NCI-H2227 (cell line): Measurements from ENCODE around the gene TIMP1.

Source experiments
- DNase-seq: peaks from one replicate; lab custom pipeline; 2025; ENCODE audit not compliant: unreplicated experiment; lab: John Stamatoyannopoulos, UW

Gene TIMP1

DNA sequence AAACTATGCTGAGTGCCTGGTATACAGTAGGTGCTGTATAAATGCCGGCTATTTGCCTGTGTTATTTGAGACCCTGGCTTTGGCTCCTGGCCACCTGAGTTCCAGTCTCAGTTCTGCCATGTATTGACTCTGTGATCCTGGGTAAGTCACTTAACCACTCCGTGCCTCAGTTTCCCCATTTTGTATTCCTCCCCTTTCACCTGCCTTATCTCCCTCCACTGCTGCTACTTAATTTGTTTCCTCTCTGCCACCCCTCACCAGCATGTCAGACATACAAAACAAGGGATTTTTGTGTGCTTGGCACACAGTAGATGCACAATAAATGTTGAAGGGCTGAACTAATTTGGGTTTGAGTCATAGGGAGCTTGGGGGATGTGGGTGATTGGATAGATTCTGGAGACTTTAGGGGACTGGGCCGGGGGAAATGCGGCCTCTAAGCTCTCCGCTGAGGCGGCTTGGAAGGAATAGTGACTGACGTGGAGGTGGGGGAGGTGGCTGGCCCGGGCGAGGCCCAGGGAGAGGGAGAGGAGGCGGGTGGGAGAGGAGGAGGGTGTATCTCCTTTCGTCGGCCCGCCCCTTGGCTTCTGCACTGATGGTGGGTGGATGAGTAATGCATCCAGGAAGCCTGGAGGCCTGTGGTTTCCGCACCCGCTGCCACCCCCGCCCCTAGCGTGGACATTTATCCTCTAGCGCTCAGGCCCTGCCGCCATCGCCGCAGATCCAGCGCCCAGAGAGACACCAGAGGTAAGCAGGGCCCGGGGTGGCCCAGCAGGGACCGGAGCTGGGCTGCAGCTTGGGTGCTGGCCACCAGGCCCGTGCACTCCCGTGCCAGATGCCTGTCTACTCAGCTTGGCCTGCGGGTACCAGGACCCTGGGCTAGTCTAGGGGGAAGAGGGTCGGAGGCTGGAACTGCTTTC is at the start of gene TIMP1:
TSS of gene TIMP1 (plus strand) at position 706 of the 917 bp plus-strand sequence. CDS start 980 bp downstream, outside the sequence.
- peak; percentile 95 for DNase-seq

DNA sequence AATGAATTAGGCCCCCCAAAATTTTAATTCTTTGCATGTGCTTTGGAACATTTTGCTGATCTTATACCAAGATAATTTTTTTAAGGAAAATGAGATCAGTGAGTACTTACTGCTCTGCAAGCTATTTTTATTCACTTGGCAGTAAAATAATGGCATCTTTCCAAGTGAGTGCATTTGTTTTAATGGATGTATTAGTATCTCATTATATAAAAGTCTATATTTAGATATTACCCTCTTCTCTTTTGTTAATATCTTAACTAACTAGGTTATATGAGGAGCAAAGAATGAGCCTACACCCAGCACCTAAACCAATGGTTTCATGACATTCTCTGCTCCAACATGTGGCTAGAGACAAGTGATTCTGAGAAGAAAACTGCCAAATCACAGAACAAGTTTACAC is 42.4 kb upstream of the TIMP1 start:
- DNase-seq, result no peak

DNA sequence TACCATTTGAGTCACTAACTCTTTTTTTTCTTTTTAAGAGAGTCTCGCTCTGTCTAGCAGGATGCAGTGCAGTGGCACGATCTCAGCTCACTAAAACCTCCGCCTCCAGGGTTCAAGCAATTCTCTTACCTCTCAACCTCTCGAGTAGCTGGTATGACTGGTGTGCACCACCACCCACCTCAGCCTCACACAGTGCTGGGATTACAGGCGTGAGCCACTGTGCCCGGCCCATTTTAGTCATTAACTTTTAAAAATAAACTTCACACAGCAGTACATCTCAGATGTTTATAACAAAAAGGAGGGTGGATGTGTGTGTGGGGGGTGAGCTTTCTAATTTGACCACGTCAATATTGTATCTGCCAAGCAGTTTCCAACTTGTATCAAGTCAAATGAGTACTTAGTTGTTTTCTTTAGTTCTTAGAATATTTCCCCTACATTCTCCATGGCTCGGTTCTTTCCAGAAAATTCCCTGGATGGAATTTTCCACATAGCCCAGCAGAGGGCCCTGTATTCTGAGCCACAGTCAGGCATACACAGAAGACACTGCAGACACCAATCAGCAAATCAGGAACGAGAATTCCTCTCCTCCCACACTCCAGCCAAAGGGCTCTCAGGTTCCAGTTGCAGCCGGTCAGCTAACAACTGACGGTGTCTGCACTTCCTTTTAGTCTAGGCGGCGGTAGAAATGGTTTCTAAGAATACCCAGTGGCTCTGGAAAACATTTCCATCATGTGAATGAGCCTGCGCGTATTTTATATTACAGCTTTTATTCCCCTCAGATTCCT is 41.3 kb upstream of the TIMP1 start:
- DNase-seq, result peak; percentile 95

DNA sequence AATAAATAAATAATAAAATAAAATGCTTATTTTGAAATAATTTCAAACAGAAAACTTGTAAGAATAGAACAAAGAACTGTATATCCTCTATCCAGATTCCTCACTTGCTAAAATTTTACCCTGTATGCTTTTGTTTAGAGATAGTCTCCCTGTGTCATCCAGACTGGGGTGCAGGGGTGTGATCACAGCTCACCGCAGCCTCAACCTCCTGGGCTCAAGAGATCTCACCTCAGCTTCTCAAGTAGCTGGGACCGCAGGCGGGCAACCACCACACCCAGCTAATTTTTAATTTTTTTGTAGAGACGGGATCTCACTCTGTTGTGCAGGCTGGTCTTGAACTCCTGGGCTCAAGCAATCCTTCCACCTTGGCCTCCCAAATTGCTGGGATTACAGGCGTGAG is 38.7 kb upstream of the TIMP1 start:
- no peak for DNase-seq

DNA sequence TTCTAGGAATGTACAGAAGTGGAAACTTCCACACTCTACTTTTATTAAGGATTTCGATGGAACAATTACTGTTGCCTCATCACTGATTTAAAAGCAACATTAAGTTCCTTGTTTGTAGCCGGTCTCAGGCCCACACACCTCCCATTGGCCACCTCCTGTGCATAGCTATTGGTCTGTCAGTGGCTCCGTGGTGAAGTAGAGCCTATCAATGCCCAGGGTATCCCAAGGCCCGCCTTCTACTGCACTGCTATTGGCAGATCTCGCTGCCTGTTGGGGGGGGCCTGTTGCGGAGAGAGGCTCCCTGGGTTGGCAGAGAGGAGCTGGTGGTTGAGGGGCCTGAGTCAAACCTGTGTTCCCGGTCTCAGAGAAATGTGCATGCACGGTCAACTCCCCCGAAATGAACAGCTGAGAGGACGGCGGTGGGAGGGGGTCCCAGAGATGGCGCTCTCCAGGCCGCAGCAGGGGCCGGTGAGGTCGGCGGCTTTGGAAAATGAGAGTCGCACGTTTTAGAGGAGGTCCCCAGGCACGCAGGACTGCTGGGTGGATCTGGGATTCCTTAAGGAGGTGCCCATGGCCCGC is 26.1 kb upstream of the TIMP1 start:
- peak; percentile 96 for DNase-seq

DNA sequence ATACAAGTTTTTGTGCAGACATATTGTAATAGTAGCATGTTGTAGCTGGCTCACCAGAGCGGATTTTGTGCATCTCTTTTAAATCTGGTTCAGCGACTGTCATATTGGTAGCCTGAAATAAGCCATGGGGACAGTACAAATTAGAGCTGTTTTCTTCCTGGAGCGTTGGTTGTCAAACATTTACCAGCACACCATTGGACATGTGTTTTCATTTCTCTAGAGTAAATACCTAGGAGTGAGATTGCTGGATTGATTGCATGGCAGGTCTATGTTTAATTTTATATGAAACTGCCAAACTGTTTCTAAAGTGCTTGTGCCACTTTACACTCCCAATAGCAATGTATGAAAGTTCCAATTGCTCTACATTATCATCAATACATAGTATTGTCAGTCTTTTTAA is 23.8 kb upstream of the TIMP1 start:
- DNase-seq, result no peak

DNA sequence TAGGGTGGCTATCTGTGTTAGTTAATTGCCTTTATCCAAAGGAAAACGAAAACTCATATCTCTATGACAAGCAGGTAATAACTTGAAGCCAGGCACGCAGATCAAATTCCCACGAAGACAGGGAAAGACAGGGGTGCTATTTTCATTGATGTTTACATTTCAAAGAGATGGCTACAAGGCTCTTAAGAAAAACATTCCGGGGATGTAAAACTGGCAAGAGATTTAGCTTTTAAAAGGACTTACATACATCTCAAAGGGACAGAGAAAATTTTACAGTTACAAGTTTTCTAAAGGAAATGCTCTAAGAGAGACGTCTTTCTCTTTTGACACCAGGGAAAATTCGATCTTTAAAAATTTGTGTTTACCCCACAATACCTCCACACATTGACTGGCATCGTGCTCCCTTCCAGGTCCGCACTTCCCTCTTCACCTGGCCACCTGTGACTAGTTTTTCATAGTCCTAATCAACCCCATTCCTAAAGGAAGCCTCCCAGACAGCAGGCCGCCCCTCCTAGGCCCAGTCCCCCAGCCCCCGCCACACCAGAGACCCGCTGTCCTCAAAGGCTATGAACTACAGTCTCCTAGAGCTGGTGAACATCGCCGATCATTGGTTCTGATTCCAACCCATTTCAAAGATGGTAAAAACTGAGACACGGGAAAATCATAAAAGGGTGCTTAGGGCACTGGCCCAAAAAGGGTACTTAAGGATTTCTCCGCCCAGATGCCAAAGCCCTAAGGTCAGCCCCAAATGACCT is 21.9 kb upstream of the TIMP1 start:
- no peak for DNase-seq

DNA sequence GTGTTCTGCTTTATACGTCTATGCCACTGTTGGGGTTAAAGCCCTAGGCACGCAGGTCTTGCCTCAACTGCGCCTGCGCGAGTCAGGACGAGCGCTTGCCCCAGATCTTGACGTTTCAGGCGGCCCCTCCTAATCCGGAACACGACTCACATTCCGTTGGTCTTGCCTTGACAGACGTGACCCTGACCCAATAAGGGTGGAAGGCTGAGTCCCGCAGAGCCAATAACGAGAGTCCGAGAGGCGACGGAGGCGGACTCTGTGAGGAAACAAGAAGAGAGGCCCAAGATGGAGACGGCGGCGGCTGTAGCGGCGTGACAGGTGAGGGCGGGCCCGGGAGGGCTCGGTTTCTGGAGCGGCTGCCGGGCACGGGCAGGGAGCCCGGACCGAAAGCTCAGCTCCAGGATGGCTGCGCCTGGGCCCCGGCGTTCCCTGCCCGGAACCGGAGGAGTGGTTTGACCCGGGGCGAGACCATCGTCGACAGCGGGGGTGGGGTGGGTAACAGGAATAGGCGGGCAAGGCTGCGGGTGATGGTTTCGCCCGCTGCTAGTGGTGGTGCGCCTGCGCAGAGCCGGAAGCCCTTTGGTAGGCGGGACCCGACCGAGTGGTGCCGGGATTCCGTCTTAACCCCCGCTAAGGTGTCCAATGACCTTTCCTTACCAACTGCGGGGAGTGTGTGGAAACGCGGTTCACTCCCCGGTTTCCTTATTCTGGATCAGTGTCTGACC is 21.1 kb upstream of the TIMP1 start, which contains the start of gene ARAF:
TSS of gene ARAF (plus strand) at position 272 of the 725 bp plus-strand sequence. CDS start 1,763 bp downstream, outside the sequence.
- peak; percentile 100 for DNase-seq

DNA sequence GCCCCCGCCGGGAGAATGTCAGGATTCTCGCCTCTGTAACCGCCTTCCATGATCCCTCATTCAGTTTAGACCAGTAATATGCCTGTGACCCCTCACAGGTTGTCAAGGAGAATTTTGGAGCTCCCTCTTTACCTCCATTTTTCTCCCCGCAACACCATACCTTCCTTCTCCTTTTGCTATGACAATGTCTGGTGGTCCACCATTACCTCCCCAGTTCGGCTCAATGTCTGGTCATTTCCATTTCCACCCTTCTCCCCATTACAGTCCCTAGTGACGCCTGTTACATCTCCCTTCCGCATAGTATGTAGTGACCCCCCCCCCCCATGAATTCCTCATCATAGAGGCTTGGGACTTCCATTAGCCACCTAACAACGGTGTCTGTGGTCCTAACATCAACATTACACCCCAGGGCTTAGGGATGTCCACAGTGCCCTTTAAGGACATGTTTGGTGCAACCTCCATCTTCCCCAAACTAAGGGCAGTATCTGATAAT is 20.5 kb upstream of the TIMP1 start:
- no peak for DNase-seq

DNA sequence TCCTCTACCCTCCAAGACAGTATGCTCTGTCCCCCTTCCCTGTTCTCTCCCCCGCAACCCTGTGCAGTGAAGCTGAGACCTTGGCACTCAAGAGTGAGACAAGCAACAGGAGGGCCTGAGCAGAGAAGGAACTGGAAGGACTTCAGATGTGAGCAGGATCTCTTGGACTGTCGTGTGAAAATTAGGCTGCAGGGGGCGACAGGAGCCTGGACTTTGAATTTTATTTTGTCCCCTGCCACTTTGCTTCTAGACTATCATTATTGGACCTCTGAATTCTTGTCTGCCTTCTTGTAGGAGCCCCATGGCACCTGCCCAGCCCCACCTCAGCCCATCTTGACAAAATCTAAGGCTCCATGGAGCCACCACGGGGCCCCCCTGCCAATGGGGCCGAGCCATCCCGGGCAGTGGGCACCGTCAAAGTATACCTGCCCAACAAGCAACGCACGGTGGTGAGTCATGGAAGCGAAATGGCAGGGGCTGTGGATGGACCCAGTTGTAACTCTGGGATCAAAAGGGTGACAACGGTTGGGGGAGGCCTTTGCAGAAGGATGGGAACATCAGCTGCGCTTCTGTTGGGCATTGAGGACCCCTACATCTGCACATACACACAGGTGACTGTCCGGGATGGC is 19.5 kb upstream of the TIMP1 start:
- peak; percentile 51 for DNase-seq

DNA sequence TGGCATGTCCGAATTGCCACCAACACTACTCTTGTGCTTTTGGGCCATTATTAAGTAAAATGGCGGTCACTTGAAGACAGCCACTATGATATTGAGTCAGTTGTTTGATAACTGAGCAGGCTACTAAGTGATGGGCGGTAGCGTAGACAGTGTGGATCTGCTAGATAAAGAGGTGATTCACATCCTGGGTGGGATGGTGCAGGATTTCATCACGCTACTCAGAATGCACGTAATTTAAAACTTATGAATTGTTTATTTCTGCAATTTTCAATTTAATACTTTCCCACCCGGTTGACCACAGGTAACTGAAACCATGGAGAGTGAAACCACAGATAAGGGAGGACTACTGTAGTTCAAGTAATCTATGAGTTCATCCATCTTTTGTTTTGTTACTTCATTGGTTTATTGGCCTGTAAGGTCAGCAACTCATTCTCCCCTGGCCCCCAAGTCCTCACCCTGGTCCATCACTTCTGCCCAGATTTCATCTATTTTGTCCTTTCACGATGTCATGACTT is 18.4 kb upstream of the TIMP1 start:
- no peak for DNase-seq

DNA sequence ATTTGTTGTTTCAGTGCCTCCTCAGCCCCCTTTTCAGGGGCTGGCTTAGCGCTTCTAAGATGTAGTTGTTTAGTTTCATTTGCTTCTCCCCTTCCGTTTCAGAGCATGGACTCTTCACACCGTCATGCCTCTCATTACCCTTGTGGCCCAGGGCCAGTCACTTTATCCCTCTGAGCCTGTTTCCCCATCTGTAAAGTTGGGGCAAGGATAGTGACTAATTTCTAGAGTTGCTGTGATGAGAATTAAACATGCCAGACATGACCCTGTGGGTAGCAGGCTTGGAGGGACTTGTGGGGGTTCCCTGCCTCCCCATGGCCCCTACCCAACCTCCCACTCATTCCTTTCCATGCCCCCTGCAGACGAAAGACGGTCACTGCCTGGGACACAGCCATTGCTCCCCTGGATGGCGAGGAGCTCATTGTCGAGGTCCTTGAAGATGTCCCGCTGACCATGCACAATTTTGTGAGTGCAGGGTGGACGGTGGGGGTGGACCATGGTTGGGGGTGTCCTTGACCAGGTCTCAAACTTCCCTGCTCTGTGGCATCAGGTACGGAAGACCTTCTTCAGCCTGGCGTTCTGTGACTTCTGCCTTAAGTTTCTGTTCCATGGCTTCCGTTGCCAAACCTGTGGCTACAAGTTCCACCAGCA is 17.7 kb upstream of the TIMP1 start:
- no peak for DNase-seq

DNA sequence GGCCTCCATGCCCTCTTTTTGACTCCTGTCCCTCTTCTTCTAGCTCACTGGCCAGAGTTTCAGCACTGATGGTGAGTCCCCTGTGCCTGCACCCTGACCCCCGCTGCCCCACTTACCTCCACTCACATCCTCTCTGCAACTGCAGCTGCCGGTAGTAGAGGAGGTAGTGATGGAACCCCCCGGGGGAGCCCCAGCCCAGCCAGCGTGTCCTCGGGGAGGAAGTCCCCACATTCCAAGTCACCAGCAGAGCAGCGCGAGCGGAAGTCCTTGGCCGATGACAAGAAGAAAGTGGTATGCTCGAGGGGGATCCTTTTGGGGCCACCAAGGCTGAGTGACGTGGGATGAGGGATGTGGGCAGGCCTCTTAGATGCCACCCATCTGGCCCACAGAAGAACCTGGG is 15.4 kb upstream of the TIMP1 start:
- DNase-seq, result no peak

DNA sequence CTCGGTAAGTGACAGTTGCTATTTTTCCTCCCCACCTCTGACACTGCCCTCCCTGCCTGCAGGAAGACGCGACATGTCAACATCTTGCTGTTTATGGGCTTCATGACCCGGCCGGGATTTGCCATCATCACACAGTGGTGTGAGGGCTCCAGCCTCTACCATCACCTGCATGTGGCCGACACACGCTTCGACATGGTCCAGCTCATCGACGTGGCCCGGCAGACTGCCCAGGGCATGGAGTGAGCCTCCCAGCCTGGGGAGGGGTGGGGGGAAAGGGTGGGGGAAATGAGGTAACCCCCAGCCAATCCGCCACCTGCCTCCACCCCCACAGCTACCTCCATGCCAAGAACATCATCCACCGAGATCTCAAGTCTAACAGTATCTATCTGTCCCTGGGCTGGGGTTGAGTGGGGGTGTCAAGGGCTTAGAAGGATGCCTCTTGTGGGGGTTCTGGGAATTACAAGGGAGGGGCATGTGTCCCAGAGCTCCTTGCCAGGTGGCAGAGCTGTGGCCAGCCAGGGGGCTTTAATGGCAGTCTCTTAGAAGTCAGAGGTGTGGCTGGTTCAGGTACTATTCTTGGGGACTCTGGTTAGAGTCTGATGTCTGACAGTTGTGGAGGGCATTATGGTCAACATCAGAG is 13.5 kb upstream of the TIMP1 start:
- peak; percentile 25 for DNase-seq

DNA sequence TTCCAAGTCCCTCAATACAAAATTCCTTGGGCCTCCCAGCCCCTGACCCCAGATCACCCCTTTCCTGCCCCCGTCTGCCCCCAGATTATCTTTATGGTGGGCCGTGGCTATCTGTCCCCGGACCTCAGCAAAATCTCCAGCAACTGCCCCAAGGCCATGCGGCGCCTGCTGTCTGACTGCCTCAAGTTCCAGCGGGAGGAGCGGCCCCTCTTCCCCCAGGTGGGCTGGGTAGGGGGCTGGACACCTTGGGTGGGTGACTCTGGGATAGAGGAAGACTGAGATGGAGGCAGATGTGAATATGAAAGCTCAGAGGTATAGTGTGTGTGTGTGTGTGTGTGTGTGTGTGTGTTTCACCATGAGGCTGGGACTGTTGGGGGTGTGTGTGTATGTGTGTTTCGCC is 11.4 kb upstream of the TIMP1 start:
- no peak for DNase-seq

DNA sequence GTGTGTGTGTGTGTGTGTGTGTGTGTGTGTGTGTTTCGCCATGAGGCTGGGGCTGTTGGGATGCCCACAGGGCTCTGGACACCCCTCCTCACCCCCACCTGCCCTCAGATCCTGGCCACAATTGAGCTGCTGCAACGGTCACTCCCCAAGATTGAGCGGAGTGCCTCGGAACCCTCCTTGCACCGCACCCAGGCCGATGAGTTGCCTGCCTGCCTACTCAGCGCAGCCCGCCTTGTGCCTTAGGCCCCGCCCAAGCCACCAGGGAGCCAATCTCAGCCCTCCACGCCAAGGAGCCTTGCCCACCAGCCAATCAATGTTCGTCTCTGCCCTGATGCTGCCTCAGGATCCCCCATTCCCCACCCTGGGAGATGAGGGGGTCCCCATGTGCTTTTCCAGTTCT is 11.0 kb upstream of the TIMP1 start:
- no peak for DNase-seq

DNA sequence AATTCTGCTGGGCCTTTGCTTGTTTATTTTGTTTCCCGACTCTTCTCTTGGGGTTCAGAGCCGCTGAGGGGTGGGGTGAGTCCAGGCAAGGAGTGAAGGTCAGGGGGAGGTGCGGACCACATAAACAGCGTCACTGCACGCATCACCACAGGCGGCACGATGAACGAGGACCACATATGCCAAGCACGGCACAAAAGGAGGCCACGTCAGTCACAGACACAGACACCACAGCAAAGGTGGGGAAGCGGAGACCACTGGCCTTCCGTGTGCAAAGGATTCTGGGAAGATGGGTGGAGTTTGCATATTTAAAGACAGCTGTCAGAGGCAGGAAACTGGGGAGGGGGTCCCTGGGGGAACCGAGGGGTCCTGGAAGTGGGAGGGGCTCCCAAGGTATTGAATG is 10.3 kb upstream of the TIMP1 start:
- DNase-seq, result no peak

DNA sequence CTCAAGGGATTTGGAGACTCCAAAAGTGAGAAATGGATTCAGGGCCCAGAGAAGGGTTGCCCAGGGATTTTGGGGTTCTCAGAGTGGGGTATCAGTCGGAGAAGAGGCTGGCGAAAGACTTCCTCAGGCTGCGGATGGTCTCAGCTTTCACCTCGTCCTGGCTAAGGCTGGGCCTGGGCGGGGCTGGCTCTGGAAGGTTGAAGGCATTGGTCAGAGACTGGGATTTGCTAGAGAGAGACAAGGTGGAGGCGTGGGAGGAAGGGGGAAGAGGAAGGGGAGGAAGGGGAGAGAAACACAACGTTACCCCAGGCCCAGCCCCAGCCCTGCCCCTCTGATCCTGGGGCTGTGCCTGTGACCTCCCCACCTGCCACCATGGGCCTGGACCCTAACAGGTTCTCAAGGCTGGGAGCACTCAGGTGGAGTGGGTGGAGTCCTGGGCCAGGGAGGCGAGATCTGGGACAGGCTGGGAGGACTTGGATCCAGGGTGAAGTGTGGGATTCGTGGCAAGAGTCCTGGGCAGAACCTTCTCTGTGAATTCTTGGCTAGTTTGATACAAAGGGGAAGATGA is 9.4 kb upstream of the TIMP1 start:
- DNase-seq, result no peak
